Endothelial cell of umbilical vein (primary cell): ENCODE data around the gene PXN. TPM values are rescaled to one million over a fixed set of nuclear protein-coding genes. Genes with fewer than 3 reads are reported as not detected.

Experiments used
- BruUV-seq: library from RNA; stranded (reverse); fragments of 400-500 nt; replicated peaks from 2 replicates; lab custom pipeline; 2021; lab: Mats Ljungman, UMichigan
- CTCF ChIA-PET: fragments of 300-600, 350-600 bp; sonication (Branson Sonifier 250); formaldehyde crosslinking; loops from one replicate; lab custom pipeline; 2021; ENCODE audit warnings: antibody characterized with exemption, inconsistent platforms; lab: Charles Lee
- POLR2A ChIA-PET: fragments of 300-600, 350-600 bp; sonication (Branson Sonifier 250); formaldehyde crosslinking; loops from one replicate; lab custom pipeline; 2021; ENCODE audit warnings: antibody characterized with exemption, inconsistent platforms; lab: Charles Lee
- DNase-seq: peaks from one replicate; pipeline ENCODE4 v3.0.0-alpha.2; 2011; ENCODE audit warnings: low read depth, low spot score
- FAIRE-seq: peaks from 2 replicates; lab custom pipeline; 2011; peaks lifted over from hg19 to GRCh38; lab: Jason Lieb, UNC
- H2AFZ ChIP-seq: 2 replicates; pipeline ENCODE4 v1.6.0; 2012; ENCODE audit warnings: low read depth, low read length, control low read depth, inconsistent platforms
- H3K27ac ChIP-seq: 2 replicates; pipeline ENCODE4 v1.5.1; 2011; ENCODE audit warnings: low read depth, mild to moderate bottlenecking, control low read depth, low read length, moderate library complexity; ENCODE audit not compliant: insufficient read depth
- H3K27me3 ChIP-seq, 2 experiments: 2 replicates each; pipeline versions ENCODE4 v1.6.0 to v1.6.1; 2011; ENCODE audit warnings: low read length in 2 of 2, mixed read lengths in 1 of 2; ENCODE audit not compliant: control insufficient read depth in 2 of 2, insufficient read depth in 2 of 2
- H3K36me3 ChIP-seq, 2 experiments: 2 replicates in 1 of 2; 3 replicates in 1 of 2; pipeline ENCODE4 v1.5.1; 2011; ENCODE audit warnings: low read length in 2 of 2, mild to moderate bottlenecking in 1 of 2, moderate library complexity in 1 of 2; ENCODE audit not compliant: control insufficient read depth in 2 of 2, insufficient read depth in 2 of 2; ENCODE audit errors: extremely low read depth in 1 of 2
- H3K4me1 ChIP-seq: 3 replicates; pipeline ENCODE4 v1.5.1; 2011; ENCODE audit warnings: mild to moderate bottlenecking, low read length; ENCODE audit not compliant: control insufficient read depth, insufficient read depth; ENCODE audit errors: extremely low read depth
- H3K4me2 ChIP-seq: 2 replicates; pipeline ENCODE4 v1.6.1; 2011; ENCODE audit warnings: low read length, control low read depth, mixed read lengths; ENCODE audit not compliant: insufficient read depth
- H3K4me3 ChIP-seq, 3 experiments: fragments of 200-600 bp in 1 of 3; sonication (generic), shearing (Covaris generic) in 1 of 3; replicated peaks in 1 of 3; 2 replicates each; pipeline ENCODE4 v1.5.1; 2011 to 2016; ENCODE audit warnings: control low read depth in 3 of 3, low read length in 3 of 3, mild to moderate bottlenecking in 2 of 3, inconsistent platforms in 1 of 3, low read depth in 1 of 3, moderate library complexity in 1 of 3; ENCODE audit not compliant: insufficient read depth in 1 of 3
- H3K79me2 ChIP-seq: 2 replicates; pipeline ENCODE4 v1.6.0; 2012; ENCODE audit warnings: low read length, inconsistent platforms; ENCODE audit not compliant: control insufficient read depth, insufficient read depth
- H3K9ac ChIP-seq: replicated peaks from 2 replicates; pipeline ENCODE3; 2011; ENCODE audit warnings: low read length, control low read depth; ENCODE audit not compliant: insufficient read depth; ENCODE audit errors: extremely low read depth
- H3K9me1 ChIP-seq: replicated peaks from 3 replicates; pipeline ENCODE4 v1.6.0; 2011; ENCODE audit warnings: mild to moderate bottlenecking, low read length; ENCODE audit not compliant: control insufficient read depth, insufficient read depth; ENCODE audit errors: extremely low read depth
- H3K9me3 ChIP-seq: replicated peaks from 2 replicates; pipeline ENCODE4 v1.5.1; 2012; ENCODE audit warnings: low read length, inconsistent platforms; ENCODE audit not compliant: control insufficient read depth, insufficient read depth
- H4K20me1 ChIP-seq: replicated peaks from 2 replicates; pipeline ENCODE3; 2011; ENCODE audit warnings: mild to moderate bottlenecking, low read length; ENCODE audit not compliant: control insufficient read depth, insufficient read depth; ENCODE audit errors: extremely low read depth
- CTCF ChIP-seq, 2 donors: IDR thresholded peaks; 1 replicate in 1 of 2; 2 replicates in 1 of 2; pipeline ENCODE4 v1.5.1; 2011; ENCODE audit warnings: low read length in 2 of 2, mild to moderate bottlenecking in 2 of 2, moderate library complexity in 2 of 2, control low read depth in 1 of 2, inconsistent platforms in 1 of 2, low read depth in 1 of 2; ENCODE audit not compliant: insufficient read depth in 1 of 2; ENCODE audit errors: extremely low read depth in 1 of 2
- EZH2 ChIP-seq: IDR thresholded peaks from 2 replicates; pipeline ENCODE4 v1.6.1; 2012; ENCODE audit warnings: borderline replicate concordance, low read depth, mild to moderate bottlenecking, moderate library complexity, low read length, inconsistent platforms; ENCODE audit not compliant: severe bottlenecking
- JUN ChIP-seq: IDR thresholded peaks from 2 replicates; pipeline ENCODE4 v1.6.1; 2011; ENCODE audit warnings: borderline replicate concordance, low read depth; ENCODE audit not compliant: insufficient read length, insufficient read depth
- POLR2A ChIP-seq: IDR thresholded peaks from 2 replicates; pipeline ENCODE4 v1.6.1; 2012; ENCODE audit warnings: low read depth, mild to moderate bottlenecking, control low read depth, low read length
- POLR2AphosphoS5 ChIP-seq: IDR thresholded peaks from 2 replicates; pipeline ENCODE4 v1.6.1; 2012; ENCODE audit warnings: low read depth, mild to moderate bottlenecking, control low read depth, low read length, moderate library complexity; ENCODE audit not compliant: insufficient read depth
- dilution Hi-C: fragments of 300-500 bp; cut with MboI; formaldehyde crosslinking; loops from one replicate; pipeline ENCODE4 v1.15.0; 2019; ENCODE audit warnings: low sequenced_read_pairs; ENCODE audit not compliant: extremely low pct_ligation_motif_present
- intact Hi-C: fragments of 100-400 bp; cut with micrococcal nuclease; formaldehyde crosslinking; loops from one replicate; pipeline ENCODE4 v1.10.0; 2022
- polyA plus RNA-seq, 4 experiments: library from polyadenylated mRNA; depleted of rRNA in 3 of 4; stranded (reverse) in 3 of 4; unstranded in 1 of 4; fragments of >200 nt; gene quantifications; 2 replicates each; pipeline versions ENCODE4 v1.2.1 to v1.2.3, GENCODE V29; 2011 to 2012; ENCODE audit warnings: missing spikeins in 1 of 4
- total RNA-seq: library from RNA; stranded (reverse); gene quantifications from 2 replicates; pipeline ENCODE4 v1.2.3, GENCODE V29; 2021

Gene PXN
- total and polyA plus RNA-seq, 2 donors (not counting 3 experiments of a cell fraction or from before 2014, with no cell fraction given), result 132 to 258 TPM

GRCh38 chr12:120266180-120266870 is 795 bp upstream of the PXN start:
- dilution Hi-C loops (no loop called here), intact Hi-C loops (no loop called here)
- Histone ChIP-seq H3K4me3 (no peak overlapping the region), H3K27ac (no peak overlapping the region), H3K79me2 (peaks cover 42% of the 10 kb centered on the region), H3K9me3 (no peaks in the 10 kb centered on the region), H3K4me1 (peaks cover 41% of the 10 kb centered on the region), H2AFZ (no peak overlapping the region), H4K20me1 (no peaks in the 10 kb centered on the region), H3K27me3 (no peaks in the 10 kb centered on the region), H3K9ac (no peak overlapping the region), H3K9me1 (no peaks in the 10 kb centered on the region), H3K4me2 (no peak overlapping the region), H3K36me3 (no peaks in the 10 kb centered on the region)
- ChIA-PET CTCF (interaction anchor here (0.8 to 33.5 kb wide), 14 partner anchors 9 to 115 kb away, joined by 3 to 1402 read pairs (median 8); partner anchors contain the start of genes RNU4-2, RPLP0 and SIRT4), POLR2A (interaction anchor here (1.0 to 8.9 kb wide), 6 partner anchors 9 to 66 kb away, joined by 8 to 88 read pairs (median 26); partner anchors contain the start of genes RNU4-2 and RPLP0)
- no TSS peak for BruUV-seq
- no peak for DNase-seq
- TF ChIP-seq CTCF (IDR thresholded peaks at IDR 0.05; ENCODE audit: extremely low read depth in 1 of 2, insufficient read depth in 1 of 2, low read depth in 1 of 2, low read length in 2 of 2), result no peak
- TF ChIP-seq POLR2A, result no peak
- no peak for TF ChIP-seq EZH2
- TF ChIP-seq JUN, result no peak
- no peak for TF ChIP-seq POLR2AphosphoS5
- FAIRE-seq, result no peak
